ENCODE results near the gene PLA2G2E.
"Not testable (repeated sequence)": the region's sequence is repeated elsewhere in the genome, so short reads cannot be mapped to it uniquely, and the experiment has no call there.

PLA2G2E gene

GRCh38 chr1:19934336-19934735 is 10.9 kb upstream of the PLA2G2E start:
- no peak overlapping the region for H3K27ac ChIP-seq
- no peak for TF ChIP-seq CTCF (IDR thresholded peaks at IDR 0.05)
- no peak for DNase-seq (ENCODE audit: low spot score)
- no peak overlapping the region for H3K4me3 ChIP-seq

GRCh38 chr1:19932866-19933265 is 9.4 kb upstream of the PLA2G2E start:
- DNase-seq (ENCODE audit: low spot score) = no peak
- TF ChIP-seq CTCF (IDR thresholded peaks at IDR 0.05) = no peak

GRCh38 chr1:19927130-19927421 is 3.7 kb upstream of the PLA2G2E start:
- not testable (repeated sequence) for DNase-seq (ENCODE audit: low spot score); H3K27ac ChIP-seq; H3K4me3 ChIP-seq

More at GRCh38 chr1:19932866-19933265, 9.4 kb upstream of the PLA2G2E start:
- H3K27ac ChIP-seq = no peak overlapping the region
- H3K4me3 ChIP-seq = no peak overlapping the region

- H3K27ac ChIP-seq = no peak overlapping the region
- no peak for DNase-seq (ENCODE audit: low spot score)
- no peak overlapping the region for H3K4me3 ChIP-seq
- no peak for TF ChIP-seq CTCF (IDR thresholded peaks at IDR 0.05)
Observed at GRCh38 chr1:19926296-19927129, 3.1 kb upstream of the PLA2G2E start.

GRCh38 chr1:19925342-19926070 is 2.1 kb upstream of the PLA2G2E start:
- no peak overlapping the region for H3K27ac ChIP-seq
- no peak for DNase-seq (ENCODE audit: low spot score)
- no peak overlapping the region for H3K4me3 ChIP-seq
- TF ChIP-seq CTCF (IDR thresholded peaks at IDR 0.05) = no peak

GRCh38 chr1:19923953-19924346 is 533 bp upstream of the PLA2G2E start:
- no peak overlapping the region for H3K27ac ChIP-seq
- DNase-seq (ENCODE audit: low spot score) = no peak
- TF ChIP-seq CTCF (IDR thresholded peaks at IDR 0.05) = no peak

GRCh38 chr1:19922015-19922688 is 1.3 kb downstream of the PLA2G2E start:
- no peak for DNase-seq (ENCODE audit: low spot score)
- no peak overlapping the region for H3K27ac ChIP-seq

More at GRCh38 chr1:19923953-19924346, 533 bp upstream of the PLA2G2E start:
- no peak overlapping the region for H3K4me3 ChIP-seq

More at GRCh38 chr1:19922015-19922688, 1.3 kb downstream of the PLA2G2E start:
- no peak for TF ChIP-seq CTCF (IDR thresholded peaks at IDR 0.05)
- no peak overlapping the region for H3K4me3 ChIP-seq

Data from coronary artery (tissue), 2 donors.